Gastrocnemius medialis (tissue), 4 donors: ENCODE measurements around the gene MAPK13. TPM values are rescaled to one million over a fixed set of nuclear protein-coding genes. Genes with fewer than 3 reads are reported as not detected.

ENCODE experiments used
- ATAC-seq, 2 donors: fragments of 150-250 bp; one replicate each; pipeline ENCODE4 v1.9.1; 2016
- DNase-seq, 2 donors: peaks; one replicate each; pipeline ENCODE4 v3.0.0-alpha.2; 2019
- H3K27ac ChIP-seq, 4 donors: fragments of 200-600 bp; sonication (generic); 1 replicate in 1 of 4; 2 replicates in 3 of 4; pipeline ENCODE4 v1.5.1; 2016 to 2018; ENCODE audit warnings: mild to moderate bottlenecking in 2 of 4, moderate library complexity in 1 of 4
- H3K27me3 ChIP-seq, 3 donors: fragments of 200-600 bp; sonication (generic) in 2 of 3; 1 replicate in 1 of 3; 2 replicates in 2 of 3; pipeline versions ENCODE4 v1.5.1 to v1.6.0; 2016 to 2019; ENCODE audit warnings: mild to moderate bottlenecking in 1 of 3, moderate library complexity in 1 of 3
- H3K36me3 ChIP-seq, 2 donors: fragments of 200-600 bp; sonication (generic) in 1 of 2; one replicate each; pipeline ENCODE4 v1.5.1; 2017 to 2018
- H3K4me1 ChIP-seq, 2 donors: fragments of 200-600 bp; sonication (generic) in 1 of 2; one replicate each; pipeline ENCODE4 v1.5.1; 2016 to 2017; ENCODE audit warnings: mild to moderate bottlenecking in 2 of 2
- H3K4me3 ChIP-seq, 4 donors: fragments of 200-600 bp; sonication (generic) in 3 of 4; 1 replicate in 1 of 4; 2 replicates in 3 of 4; pipeline ENCODE4 v1.5.1; 2016 to 2019; ENCODE audit warnings: mild to moderate bottlenecking in 2 of 4
- H3K9me3 ChIP-seq, 3 donors: fragments of 200-600 bp; sonication (generic) in 2 of 3; 1 replicate in 1 of 3; 2 replicates in 2 of 3; pipeline ENCODE4 v1.5.1; 2016 to 2019
- POLR2A ChIP-seq, 2 donors: fragments of 450-650 bp; IDR thresholded peaks; one replicate each; pipeline ENCODE4 v1.6.1; 2017; ENCODE audit warnings: antibody characterized with exemption in 2 of 2, mild to moderate bottlenecking in 2 of 2, moderate library complexity in 2 of 2
- in situ Hi-C, 4 donors: fragments of 200-750 bp; cut with MboI; loops; one replicate each; pipeline versions ENCODE4 v1.15.0 to v1.8.0; 2017; ENCODE audit warnings: low sequenced_read_pairs in 4 of 4
- intact Hi-C: fragments of 100-400 bp; cut with DNase I; formaldehyde crosslinking; loops from one replicate; pipeline ENCODE4 v1.15.1; 2023; ENCODE audit warnings: low total_unique reads
- total RNA-seq, 4 donors: library from RNA; depleted of rRNA; stranded (reverse); fragments of >200 nt; gene quantifications; one replicate each; pipeline versions ENCODE4 v1.1.0 to v1.2.3, GENCODE V29; 2016
- TF ChIP-seq, protein P1 (sequence below), 5 experiments: fragments of 450-650 bp in 3 of 5; fragments of 200-600 bp in 2 of 5; sonication (generic) in 2 of 5; IDR thresholded peaks in 4 of 5; conservative IDR thresholded peaks in 1 of 5; 1 replicate in 4 of 5; 2 replicates in 1 of 5; pipeline ENCODE4 v1.5.1; 2016 to 2019; ENCODE audit warnings: antibody characterized with exemption in 5 of 5, mild to moderate bottlenecking in 3 of 5, moderate library complexity in 3 of 5

MAPK13 gene
- total RNA-seq, 4 donors from 2014 or later: 0.29 to 0.82 (median 0.64) TPM

DNA sequence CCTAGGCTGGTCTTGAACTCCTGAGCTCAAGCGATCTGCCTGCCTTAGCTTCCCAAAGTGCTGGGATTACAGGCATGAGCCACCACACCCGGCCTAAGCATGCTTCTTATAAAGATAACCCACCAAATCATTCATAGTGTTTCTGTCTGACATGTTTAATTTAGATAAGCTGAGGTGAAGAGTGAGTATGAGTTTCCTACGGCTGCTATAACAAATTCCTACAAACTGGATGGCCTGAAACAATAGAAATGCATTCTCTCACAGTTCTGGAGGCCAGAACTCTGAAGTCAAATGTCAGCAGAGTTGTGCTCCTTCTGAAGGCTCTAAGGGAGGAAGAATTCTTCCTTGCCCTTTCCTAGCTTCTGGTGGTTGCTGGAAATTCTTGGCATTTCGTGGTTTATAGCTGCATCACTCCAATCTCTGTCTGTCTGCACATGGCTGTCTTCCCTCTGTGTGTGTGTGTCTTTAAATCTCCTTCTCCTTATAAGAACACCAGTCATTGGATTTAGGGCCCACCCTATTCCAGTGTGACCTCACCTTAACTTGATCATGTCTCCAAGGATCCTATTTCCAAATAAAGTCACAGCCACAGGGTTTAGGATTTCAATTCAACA, 29.9 kb downstream of the MAPK13 start:
- Histone ChIP-seq H3K4me3 (no peak overlapping the region), H3K36me3 (no peaks in the 10 kb centered on the region), H3K27me3 (no peaks in the 10 kb centered on the region), H3K4me1 (no peaks in the 10 kb centered on the region), H3K27ac (no peak overlapping the region), H3K9me3 (no peaks in the 10 kb centered on the region)
- in situ Hi-C loops (no loop called here), intact Hi-C loops (no loop called here)
- no peak for TF ChIP-seq POLR2A (IDR thresholded peaks at IDR 0.05)
- TF ChIP-seq, protein P1, sequence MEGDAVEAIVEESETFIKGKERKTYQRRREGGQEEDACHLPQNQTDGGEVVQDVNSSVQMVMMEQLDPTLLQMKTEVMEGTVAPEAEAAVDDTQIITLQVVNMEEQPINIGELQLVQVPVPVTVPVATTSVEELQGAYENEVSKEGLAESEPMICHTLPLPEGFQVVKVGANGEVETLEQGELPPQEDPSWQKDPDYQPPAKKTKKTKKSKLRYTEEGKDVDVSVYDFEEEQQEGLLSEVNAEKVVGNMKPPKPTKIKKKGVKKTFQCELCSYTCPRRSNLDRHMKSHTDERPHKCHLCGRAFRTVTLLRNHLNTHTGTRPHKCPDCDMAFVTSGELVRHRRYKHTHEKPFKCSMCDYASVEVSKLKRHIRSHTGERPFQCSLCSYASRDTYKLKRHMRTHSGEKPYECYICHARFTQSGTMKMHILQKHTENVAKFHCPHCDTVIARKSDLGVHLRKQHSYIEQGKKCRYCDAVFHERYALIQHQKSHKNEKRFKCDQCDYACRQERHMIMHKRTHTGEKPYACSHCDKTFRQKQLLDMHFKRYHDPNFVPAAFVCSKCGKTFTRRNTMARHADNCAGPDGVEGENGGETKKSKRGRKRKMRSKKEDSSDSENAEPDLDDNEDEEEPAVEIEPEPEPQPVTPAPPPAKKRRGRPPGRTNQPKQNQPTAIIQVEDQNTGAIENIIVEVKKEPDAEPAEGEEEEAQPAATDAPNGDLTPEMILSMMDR (IDR thresholded peaks at IDR 0.05 in 4 of 5, conservative IDR thresholded peaks at IDR 0.05 in 1 of 5): no peak
- no peak for DNase-seq
- no peak for ATAC-seq

DNA sequence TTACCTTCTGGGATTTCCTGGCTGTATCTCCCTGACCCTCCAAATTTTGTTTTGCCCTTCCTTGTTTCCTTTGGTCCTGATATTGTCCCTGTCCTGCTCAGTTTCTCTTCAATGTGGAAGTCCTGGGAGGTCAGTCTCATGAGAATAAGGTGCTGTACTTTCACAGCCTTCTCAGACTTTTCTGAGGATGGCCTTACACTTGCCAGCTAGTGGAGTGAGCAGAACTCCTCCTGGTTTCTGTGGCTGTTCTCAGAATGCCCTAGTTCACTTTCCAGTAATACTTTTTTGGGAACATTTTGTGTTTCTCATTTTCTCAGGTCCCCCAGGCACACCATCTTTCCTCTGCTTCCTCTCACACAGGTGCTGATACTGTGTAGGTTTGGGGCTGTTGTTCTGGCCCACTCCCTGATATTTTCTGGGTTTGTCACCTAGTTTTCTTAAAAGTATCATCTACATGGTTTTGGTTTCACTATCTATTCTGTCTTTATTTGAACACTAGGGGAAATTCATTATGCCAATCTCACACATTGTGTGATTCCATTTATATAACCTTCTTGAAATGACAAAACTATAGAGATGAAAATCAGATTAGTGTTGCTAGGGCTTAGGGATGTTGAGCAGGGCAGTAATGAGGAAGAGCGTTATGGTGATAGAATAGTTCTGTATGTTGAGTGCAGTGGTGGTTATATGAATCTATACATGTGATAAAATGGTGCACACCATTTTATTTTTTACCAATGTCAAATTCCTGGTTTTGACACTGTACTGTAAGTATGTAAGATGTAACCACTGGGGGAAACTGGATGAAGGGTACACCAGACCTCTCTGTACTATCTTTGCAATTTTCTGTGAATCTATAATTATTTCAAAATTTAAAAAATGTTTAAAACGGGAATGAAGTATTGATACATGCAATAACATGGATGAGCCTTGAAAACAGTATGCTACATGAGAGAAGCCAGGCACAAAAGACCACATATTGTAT, 39.0 kb downstream of the MAPK13 start:
- DNase-seq: no peak
- TF ChIP-seq, protein P1 (IDR thresholded peaks at IDR 0.05 in 4 of 5, conservative IDR thresholded peaks at IDR 0.05 in 1 of 5): no peak
- TF ChIP-seq POLR2A (IDR thresholded peaks at IDR 0.05): no peak
- in situ Hi-C loops: no loop called here
- ATAC-seq: no peak
- Histone ChIP-seq H3K27me3 (no peaks in the 10 kb centered on the region), H3K9me3 (no peaks in the 10 kb centered on the region), H3K27ac (no peak overlapping the region), H3K4me1 (no peaks in the 10 kb centered on the region), H3K4me3 (no peak overlapping the region), H3K36me3 (no peaks in the 10 kb centered on the region)
- intact Hi-C loops: no loop called here

- no peak for TF ChIP-seq POLR2A (IDR thresholded peaks at IDR 0.05)
- TF ChIP-seq, protein P1 (IDR thresholded peaks at IDR 0.05 in 4 of 5, conservative IDR thresholded peaks at IDR 0.05 in 1 of 5): no peak
- Histone ChIP-seq H3K4me3 (no peak overlapping the region), H3K4me1 (no peaks in the 10 kb centered on the region), H3K36me3 (no peaks in the 10 kb centered on the region), H3K27ac (no peak overlapping the region), H3K9me3 (no peaks in the 10 kb centered on the region), H3K27me3 (no peaks in the 10 kb centered on the region)
- DNase-seq (no peak), ATAC-seq (no peak)
- intact Hi-C loops: no loop called here
- in situ Hi-C loops: no loop called here
Measured at GRCh38 chr6:36170704-36171103, 40.4 kb downstream of the MAPK13 start.

- Histone ChIP-seq H3K9me3 (no peaks in the 10 kb centered on the region), H3K36me3 (no peaks in the 10 kb centered on the region), H3K4me1 (no peaks in the 10 kb centered on the region), H3K4me3 (no peak overlapping the region), H3K27me3 (no peaks in the 10 kb centered on the region), H3K27ac (no peak overlapping the region)
- TF ChIP-seq, protein P1 (IDR thresholded peaks at IDR 0.05 in 4 of 5, conservative IDR thresholded peaks at IDR 0.05 in 1 of 5): no peak
- no peak for TF ChIP-seq POLR2A (IDR thresholded peaks at IDR 0.05)
- no peak for DNase-seq
- no peak for ATAC-seq
- in situ Hi-C loops: no loop called here
- intact Hi-C loops: no loop called here
Measured at GRCh38 chr6:36171573-36171972, 41.3 kb downstream of the MAPK13 start.
